Measurements from ENCODE around the gene GALNT2.

Gene GALNT2

DNA sequence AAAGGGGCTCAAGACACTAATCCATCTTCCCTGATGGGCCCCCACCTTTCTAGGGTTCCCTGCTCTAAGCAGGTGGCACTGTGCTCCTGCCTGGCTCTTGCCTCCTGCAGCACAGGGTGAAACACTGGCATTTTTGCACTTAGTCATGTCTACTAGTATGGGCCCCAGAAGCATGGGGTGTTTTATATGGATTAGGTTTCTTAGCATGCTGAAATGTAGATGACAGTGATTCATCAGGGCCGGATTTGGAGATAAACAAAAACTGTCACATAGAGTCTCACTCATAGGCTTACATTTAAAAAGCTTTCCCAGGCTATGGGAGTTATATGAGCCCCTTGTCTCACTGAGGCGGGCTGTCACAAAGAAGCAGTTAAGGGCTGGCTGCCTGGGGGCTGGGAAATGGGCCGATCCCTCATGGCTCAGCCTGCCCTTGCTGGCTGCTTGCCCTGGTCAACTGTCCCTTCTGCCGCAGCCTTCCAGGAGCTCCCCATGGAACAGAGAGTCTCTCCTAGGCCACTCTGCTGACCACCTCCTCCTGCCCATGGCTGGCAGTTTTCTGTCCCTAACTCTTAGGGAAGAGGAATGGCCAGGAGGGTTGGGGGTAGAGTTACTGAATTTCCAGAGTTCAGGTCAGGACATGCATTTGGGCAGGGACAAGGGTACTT is 6.5 kb downstream of the GALNT2 start:
- no peak for DNase-seq

- no peak for DNase-seq
Measured at GRCh38 chr1:230074270-230074669, 7.2 kb downstream of the GALNT2 start.

DNA sequence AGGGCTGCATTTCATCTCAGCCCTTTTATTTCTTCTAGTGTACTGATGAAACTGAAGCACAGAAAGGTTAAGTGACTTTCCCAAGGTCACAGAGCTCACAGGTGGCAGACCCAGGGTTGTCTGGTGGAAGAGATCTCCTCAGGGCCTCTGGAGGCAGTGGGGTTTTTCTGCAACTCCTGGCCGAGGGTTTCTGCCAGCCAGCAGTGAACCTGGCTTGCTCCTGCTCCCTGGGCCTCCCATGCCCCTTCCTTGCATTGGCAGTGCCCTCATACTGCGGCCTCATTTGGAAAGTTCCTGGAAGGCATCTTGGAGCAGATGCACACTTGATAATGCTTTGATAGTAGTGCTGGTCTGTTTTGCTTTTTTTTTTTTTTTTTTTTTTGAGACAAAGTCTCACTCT is 7.7 kb downstream of the GALNT2 start:
- no peak for DNase-seq

- DNase-seq: no peak
Measured at GRCh38 chr1:230076121-230076520, 9.1 kb downstream of the GALNT2 start.

DNA sequence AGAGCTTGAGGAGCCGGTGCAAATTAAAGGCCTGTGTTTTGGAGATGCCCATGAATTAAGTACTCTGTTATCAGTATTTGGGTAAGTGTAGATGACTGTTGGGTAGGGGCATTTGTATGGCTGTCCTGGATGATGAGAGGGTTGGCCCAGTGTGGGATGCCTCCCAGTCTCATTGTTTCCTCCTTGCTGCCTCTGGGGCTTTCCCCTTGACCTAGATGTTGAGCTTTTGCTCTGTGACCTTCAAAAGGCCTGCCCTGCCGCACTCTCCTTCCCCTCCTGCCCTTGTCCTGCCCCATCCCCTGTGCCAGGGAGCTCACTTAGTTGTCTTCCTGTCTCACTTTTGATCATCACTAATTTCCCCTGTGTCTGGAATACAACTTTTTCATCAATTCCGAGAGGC is 10.0 kb downstream of the GALNT2 start:
- DNase-seq: no peak

GRCh38 chr1:230077436-230078213 is 10.6 kb downstream of the GALNT2 start:
- DNase-seq: no peak

- DNase-seq: no peak
Measured at GRCh38 chr1:230079199-230080024, 12.4 kb downstream of the GALNT2 start.

DNA sequence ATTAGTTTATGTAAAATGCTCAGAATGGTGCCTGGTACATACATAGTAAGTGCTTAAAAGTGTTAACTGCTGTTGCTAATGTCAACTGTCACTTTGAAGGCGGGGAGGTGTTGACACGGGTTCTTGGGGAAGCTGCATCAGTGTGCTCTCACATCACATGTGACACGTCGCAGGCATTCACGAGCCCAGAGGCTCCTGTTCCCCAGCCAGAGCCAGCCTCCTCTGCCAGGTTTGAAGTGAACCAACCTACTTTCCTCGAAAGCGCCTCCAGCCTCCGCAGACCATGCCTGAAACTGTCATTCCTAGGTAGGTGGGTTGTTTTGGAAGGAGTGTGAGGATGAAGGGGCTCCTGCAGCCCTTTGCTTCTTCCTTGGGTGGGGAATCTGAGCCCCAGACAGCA is 13.8 kb downstream of the GALNT2 start:
- DNase-seq: no peak

DNA sequence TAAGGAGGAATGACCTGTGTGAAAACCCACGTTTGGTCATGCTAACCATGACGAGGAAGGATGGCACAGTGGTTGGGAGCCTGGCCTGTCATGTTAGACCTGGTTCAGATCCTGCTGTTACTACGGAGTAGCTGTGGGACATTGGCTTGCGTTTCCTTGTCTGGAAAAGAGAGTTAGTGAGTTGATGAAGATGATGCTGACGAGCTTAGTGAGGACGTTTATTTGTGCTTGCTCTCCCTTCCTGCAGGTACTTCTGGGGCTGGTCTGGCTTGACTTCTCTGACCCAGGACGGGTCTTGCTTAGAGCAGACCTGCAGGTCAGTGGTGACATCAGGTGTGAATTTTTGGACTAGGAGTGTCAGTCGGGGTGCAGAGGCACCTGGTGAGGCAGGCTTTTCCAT is 14.7 kb downstream of the GALNT2 start:
- no peak for DNase-seq

DNA sequence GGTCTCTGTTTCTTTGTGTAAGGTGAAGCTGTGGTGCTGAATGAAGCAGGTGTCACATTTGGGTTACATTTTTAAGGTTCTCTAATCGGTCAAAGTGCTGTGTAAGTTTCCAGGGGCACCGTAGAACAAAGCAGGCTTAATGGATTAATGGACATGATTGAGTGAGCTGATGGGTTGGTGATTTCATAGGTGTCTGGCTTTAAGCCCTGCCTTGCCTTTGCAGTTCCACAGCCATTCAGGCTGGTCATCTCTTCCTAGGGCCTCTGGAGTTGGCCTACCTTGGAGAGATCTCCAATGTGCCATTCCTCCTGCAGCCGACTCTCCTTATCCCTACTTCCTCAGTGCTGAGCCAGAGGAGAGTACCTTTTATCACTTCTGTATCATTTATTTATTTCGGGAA is 15.2 kb downstream of the GALNT2 start:
- DNase-seq: no peak

GRCh38 chr1:230083053-230083452 is 16.0 kb downstream of the GALNT2 start:
- no peak for DNase-seq

DNA sequence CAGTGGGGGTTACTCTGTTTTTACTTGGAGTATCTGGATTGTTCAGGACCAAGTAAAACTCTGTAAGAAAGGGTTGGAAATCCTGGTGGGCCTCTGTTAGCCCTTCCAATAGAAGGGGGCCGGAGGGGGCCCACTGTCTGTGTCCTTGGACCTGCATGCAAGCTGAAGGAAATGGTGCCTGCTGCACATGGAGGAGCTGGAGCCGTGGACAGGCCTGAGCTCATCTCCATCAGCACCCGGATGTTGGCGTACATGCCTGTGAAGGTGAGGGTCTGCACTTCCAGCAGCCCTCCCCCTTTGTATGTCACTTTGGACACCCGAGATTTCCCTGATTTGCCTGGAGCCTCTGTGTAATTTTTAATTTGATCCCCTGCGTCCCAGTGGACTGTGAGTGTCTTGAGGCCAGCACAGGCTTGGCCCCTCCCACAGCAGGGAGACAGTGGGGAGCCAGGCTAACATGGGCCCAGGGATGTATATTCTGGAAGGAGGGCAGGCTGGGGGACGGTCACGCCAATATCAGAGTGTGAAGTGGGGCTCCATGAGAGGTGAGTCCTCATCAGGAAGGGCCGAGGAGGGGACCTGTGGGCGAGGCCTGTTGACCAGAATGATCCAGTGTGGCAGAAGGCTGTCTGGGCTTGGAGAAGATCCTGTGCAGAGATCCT is 16.8 kb downstream of the GALNT2 start:
- no peak for DNase-seq

DNA sequence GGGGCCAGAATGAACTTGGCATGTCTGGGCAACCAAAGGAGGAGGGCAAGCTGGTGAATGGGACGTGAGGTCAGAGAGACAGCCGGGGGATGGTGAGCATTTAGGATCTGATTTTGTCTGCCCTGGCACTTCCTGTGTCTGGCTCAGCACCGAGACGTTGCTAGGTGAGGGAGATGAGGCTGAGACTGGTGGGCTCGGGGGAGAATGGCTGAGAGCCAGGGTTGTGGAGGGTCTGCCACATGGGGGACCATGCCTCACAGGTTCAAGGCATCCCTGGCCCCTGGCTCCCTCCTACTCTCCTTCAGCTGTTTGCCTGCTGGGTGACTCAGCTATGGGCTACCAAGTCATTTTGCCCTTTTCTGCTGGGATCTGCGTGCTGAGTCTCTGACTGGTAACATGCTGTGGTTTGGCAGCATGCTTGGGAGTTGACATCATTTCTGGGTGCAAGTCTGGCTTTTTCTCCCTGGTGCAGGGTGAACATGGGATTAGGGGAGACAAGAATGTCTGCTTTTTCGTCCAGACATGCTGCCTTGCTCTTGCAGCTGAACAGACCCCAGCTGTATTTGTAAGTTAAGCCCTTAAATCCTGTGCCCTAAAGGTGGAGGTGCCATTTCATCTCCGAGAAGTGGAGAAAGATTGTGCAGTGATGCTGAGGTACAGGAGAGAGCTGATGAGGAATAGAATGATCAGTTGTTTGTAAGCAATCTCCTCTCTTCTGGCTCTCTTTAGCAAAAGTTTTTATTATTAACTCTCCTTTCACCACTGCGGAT is 17.6 kb downstream of the GALNT2 start:
- peak; percentile 16 to 21 for DNase-seq

DNA sequence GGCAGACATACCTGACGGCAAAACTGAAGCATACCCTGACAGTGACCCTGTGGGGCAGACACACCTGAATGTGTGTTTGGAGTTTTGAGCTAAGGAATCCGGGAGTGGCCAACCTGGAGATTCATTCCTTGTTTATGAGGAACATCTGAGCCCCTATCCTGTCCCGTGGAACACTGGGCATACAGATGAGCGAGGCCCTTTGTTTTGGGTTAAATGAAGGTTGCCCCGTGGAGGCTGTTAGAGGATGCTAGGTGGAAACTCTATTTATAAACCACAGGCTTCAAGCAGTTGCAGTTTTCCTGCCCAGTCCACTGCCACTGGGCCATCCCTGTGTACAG is 18.1 kb downstream of the GALNT2 start:
- DNase-seq: no peak

DNA sequence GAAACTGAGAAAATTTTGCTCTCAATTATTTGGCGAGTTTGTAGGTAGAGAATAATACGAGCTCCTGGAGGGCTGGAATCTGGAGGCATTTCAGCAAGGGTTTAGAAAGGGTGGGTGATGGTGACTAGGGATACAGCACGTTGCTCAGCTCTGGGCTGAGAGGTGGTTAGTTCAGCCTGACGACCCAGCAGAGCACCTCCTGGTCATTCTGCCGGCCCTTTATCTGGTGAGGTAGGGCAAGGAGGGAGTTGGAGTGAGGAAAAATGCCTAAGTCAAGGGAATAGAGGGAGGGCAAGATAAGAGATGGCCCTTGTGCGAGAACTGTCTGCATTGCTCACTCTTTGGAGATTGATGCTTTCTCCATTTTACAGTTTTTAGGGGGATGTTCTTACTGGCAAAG is 19.1 kb downstream of the GALNT2 start:
- no peak for DNase-seq

DNA sequence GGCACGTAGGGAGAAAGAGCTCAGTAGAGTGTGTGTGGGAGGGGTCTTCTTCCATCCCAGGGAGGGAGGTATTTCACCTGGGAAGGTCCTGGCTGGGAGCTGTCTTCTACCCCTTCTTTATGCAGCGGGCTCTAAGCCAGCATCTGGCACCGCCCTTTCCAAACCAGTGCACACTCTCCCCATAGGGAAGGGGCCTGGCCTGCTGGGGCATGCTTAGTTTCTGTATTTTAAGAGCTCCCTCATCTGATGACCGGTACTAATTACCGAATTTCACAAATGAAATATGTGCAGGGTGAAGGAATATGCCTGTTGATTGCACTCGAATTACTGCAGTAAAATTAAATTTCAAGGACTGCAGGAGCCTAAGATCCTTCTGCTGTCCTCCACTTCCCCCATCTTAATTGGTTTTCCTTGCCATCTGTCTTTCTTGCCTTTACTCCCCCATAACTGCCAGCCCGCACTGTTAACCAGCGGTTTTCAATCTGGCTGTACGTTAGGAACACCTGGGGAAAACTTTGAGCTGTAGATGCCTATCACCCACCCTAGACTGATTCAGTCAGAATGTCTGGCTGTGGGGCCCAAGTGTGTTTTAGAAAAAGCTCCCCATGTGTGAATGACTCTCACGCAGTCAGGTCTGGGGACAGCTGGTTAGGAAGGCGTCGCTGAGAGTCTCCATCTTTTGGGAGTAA is 20.1 kb downstream of the GALNT2 start:
- DNase-seq: no peak

DNA sequence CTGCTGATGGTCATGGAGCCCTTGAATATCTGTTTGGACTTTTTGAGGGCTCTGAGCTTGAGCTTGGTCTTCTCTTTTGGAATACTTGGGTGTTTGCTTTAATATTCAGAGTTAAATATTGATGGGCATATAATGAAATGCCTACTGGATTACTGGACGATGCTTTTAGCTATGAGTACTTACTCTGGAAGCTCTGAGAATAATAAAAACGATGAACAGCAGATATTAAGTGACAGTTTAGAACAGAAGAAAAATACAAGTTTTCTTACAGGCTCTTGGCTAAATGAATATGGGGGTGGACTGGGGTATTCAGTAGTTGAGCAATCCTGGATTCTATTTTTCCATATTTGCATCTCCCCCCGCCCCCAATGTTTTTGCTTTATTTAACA is 20.7 kb downstream of the GALNT2 start:
- no peak for DNase-seq

- DNase-seq: no peak
Measured at GRCh38 chr1:230090194-230090711, 23.2 kb downstream of the GALNT2 start.

- DNase-seq: no peak
Measured at GRCh38 chr1:230091473-230092231, 24.6 kb downstream of the GALNT2 start.

DNA sequence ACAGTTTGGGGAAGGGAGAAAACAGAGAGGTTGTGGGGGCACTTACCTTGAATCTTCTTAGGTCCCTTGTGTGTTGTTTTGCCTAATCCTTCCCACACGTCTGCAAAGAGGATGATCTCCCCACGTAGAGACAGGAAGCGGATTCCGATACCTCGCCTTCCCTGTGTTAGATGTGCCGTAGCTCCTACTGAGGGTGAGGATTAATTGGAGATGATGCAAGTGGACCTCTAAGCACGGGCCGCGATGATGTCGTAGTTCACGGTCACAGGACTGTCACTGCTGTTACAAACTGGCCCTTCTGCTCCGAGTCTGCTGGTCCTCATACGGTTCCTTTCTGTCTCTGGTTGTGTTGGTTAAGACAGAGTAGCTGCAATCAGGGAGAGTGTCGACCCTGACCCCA is 27.7 kb downstream of the GALNT2 start:
- DNase-seq: no peak

DNA sequence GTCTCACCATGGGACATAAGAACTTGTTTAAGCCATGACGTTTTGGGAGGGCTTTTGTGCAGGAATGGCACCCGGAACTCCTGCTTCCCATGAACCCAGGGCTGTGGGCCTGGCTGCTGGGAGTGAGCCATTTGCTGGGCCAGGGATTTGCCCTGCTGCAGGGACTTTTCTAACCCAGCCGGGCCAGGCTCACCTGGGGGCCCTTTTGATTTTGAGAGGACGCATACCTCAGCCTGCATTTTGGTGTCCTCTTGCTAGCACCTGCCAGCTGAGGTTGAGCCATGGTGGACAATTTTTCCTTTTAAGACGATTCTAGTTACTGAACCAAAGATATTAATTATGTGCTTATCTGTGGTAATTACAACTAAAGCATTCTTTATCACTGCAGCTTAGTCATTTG is 28.9 kb downstream of the GALNT2 start:
- no peak for DNase-seq

Measured in activated CD4-positive, alpha-beta T cell treated with anti-CD3 and anti-CD28 coated beads, Interleukin-2, amount 50 U/mL, for 4 hours (primary cell).